Measurements from ENCODE around the gene ITPR2. TPM values are rescaled to one million over a fixed set of nuclear protein-coding genes. Genes with fewer than 3 reads are reported as not detected.

Gene ITPR2
- polyA plus RNA-seq, 1 of the 3 experiments (the other 2 are of a cell fraction): 2.3 TPM

GRCh38 chr12:26369588-26369987 lies 463.4 kb downstream of the ITPR2 start (continued):
- TF ChIP-seq RAD21 (IDR thresholded peaks at IDR 0.05; ENCODE audit: low read length): no peak

GRCh38 chr12:26367991-26368730 lies 464.8 kb downstream of the ITPR2 start:
- peaks cover 3% of the 10 kb centered on the region for H3F3A ChIP-seq (replicated peaks; ENCODE audit: insufficient read depth)
- H3K9me3 ChIP-seq: no peaks in the 10 kb centered on the region
- ChIA-PET CTCF (no interaction called here), POLR2A (no interaction called here)
- DNase-seq: no peak
- H3K36me3 ChIP-seq (replicated peaks in 1 of 2; ENCODE audit: control insufficient read depth in 1 of 2, insufficient read depth in 2 of 2, low read length in 1 of 2): no peaks in the 10 kb centered on the region
- H2AFZ ChIP-seq (ENCODE audit: low read depth): no peak overlapping the region
- no peaks in the 10 kb centered on the region for H4K20me1 ChIP-seq (ENCODE audit: insufficient read depth)
- peaks cover 0 to 5% of the 10 kb centered on the region in 2 experiments; a peak in 1 of 4 replicates for H3K4me1 ChIP-seq (ENCODE audit: control insufficient read depth in 1 of 2, insufficient read depth in 2 of 2, low read depth in 1 of 2, low read length in 1 of 2)
- no peaks in the 10 kb centered on the region for H3K9me2 ChIP-seq
- H3K27ac ChIP-seq (ENCODE audit: low read depth in 2 of 2, low read length in 1 of 2): no peak overlapping the region
- no peaks in the 10 kb centered on the region for H3K79me2 ChIP-seq (ENCODE audit: insufficient read depth)
- H3K9ac ChIP-seq: no peak overlapping the region
- no peak overlapping the region for H3K4me3 ChIP-seq (ENCODE audit: low read depth in 2 of 2, low read length in 1 of 2)
- H3K4me2 ChIP-seq: no peak overlapping the region
- 100% methylated on average over 1 of the region's 1 CpG for WGBS (ENCODE audit: low lambda C conversion rate)
- no peak for TF ChIP-seq NFIC (IDR thresholded peaks at IDR 0.05; ENCODE audit: borderline replicate concordance)
- no peak for TF ChIP-seq IRF3 (IDR thresholded peaks at IDR 0.05; ENCODE audit: low read depth, low read length)
- no peak for TF ChIP-seq MXI1 (IDR thresholded peaks at IDR 0.05; ENCODE audit: low read depth, low read length)
- TF ChIP-seq NRF1 (IDR thresholded peaks at IDR 0.05; ENCODE audit: low read depth, low read length): no peak
- TF ChIP-seq USF1 (IDR thresholded peaks at IDR 0.05; ENCODE audit: borderline replicate concordance, low read depth): no peak
- H3K27me3 ChIP-seq (ENCODE audit: insufficient read depth): no peaks in the 10 kb centered on the region

GRCh38 chr12:26361964-26362363 lies 471.0 kb downstream of the ITPR2 start:
- no peak overlapping the region for H3K4me2 ChIP-seq
- H3K27me3 ChIP-seq (ENCODE audit: insufficient read depth): no peaks in the 10 kb centered on the region
- H4K20me1 ChIP-seq (ENCODE audit: insufficient read depth): no peaks in the 10 kb centered on the region
- H2AFZ ChIP-seq (ENCODE audit: low read depth): no peak overlapping the region
- ChIA-PET CTCF (interaction anchor here (1.7 kb wide), 1 partner anchor 10 kb away, joined by 5 read pairs; no protein-coding TSS in a partner anchor), POLR2A (no interaction called here)
- no peaks in the 10 kb centered on the region for H3K79me2 ChIP-seq (ENCODE audit: insufficient read depth)
- no peaks in the 10 kb centered on the region for H3K9me2 ChIP-seq
- H3K27ac ChIP-seq (ENCODE audit: low read depth in 2 of 2, low read length in 1 of 2): no peak overlapping the region
- no peaks in the 10 kb centered on the region for H3K9me3 ChIP-seq
- no peaks in the 10 kb centered on the region for H3F3A ChIP-seq (replicated peaks; ENCODE audit: insufficient read depth)
- WGBS (ENCODE audit: low lambda C conversion rate): 88% methylated on average over 1 of the region's 1 CpG
- H3K36me3 ChIP-seq (replicated peaks in 1 of 2; ENCODE audit: control insufficient read depth in 1 of 2, insufficient read depth in 2 of 2, low read length in 1 of 2): no peaks in the 10 kb centered on the region
- no peak overlapping the region for H3K4me3 ChIP-seq (ENCODE audit: low read depth in 2 of 2, low read length in 1 of 2)
- H3K4me1 ChIP-seq (ENCODE audit: control insufficient read depth in 1 of 2, insufficient read depth in 2 of 2, low read depth in 1 of 2, low read length in 1 of 2): no peaks in the 10 kb centered on the region; a peak in 1 of 4 replicates
- H3K9ac ChIP-seq: no peak overlapping the region
- DNase-seq: no peak
- TF ChIP-seq ELF1 (IDR thresholded peaks at IDR 0.05) (no peak), MEF2A (IDR thresholded peaks at IDR 0.05; ENCODE audit: borderline replicate concordance, low read depth) (no peak), USF1 (IDR thresholded peaks at IDR 0.05; ENCODE audit: borderline replicate concordance, low read depth) (no peak), RFX5 (IDR thresholded peaks at IDR 0.05; ENCODE audit: low read length) (no peak)
